Fibroblast of skin of right quadriceps (primary cell): ENCODE results near the gene TUBB3.

Experiments
- DNase-seq: peaks from one replicate; pipeline ENCODE4 v3.0.0-alpha.2; 2013

TUBB3 gene

DNA sequence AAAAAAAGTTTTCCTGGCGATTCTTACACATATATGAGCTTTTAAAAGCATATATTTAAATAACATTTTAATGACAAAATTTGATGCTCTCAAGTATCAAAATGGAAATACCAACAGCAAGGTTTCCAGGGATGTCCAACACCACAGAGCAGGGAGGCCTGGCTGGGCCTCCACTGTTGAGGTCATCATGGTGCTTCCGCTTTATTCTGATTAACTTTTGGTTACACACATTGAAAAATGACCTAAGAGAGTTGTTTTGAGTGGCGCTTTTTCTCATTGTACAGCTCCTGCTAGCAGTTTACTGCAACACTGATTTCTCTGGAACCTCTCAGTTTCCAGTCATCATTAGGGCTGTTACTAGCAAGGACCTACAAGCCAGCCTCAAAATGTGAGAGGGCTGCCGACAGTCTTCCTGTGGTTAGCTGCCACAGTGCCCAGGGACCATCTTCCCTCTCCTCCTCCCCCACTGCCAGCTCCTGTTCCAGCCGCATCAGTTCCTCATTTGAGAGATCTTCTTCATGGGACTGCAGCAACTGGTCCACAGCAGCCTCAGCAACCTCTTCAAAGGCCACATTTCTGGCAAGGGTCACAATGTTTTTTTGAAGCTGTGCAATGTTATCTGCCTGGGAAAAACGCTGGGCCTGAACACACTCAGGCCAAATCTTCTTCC, 46.7 kb downstream of the TUBB3 start:
- DNase-seq, result no peak

DNA sequence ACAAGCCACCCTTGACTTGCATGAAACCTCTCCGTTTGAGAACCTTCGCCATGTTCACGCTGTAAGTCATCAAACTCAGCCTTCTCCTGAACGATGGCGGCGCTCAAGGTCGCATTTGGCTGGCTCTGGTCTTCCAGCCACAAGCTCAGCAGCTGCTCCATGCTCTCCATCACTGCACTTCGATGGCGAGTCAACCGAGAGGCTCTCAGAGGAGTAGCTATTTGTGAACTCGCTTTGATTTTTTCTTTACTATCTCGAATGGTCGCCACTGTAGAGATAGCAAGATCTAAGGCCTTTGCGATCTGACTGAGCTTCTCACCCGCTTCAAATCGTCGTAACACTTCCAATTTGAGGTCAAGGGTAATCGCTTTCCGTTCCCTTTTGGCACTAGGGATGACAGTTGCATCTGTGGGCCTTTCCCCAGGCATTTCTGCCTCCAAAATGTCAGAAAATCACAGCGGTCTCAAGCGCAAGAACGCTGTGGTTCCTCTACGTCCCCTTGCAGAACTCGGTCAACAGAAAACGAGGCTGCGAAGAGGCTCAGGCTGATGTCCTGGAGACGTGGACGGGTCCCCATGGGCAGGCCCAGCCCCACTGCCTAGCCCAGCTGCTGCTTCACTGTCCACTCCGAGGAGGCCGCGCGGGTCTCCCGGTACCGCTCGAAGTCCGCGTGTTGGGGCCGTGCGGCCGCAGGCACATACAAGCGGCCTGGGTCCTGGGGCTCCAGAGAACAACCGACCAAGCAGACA, 48.5 kb downstream of the TUBB3 start:
- no peak for DNase-seq

DNA sequence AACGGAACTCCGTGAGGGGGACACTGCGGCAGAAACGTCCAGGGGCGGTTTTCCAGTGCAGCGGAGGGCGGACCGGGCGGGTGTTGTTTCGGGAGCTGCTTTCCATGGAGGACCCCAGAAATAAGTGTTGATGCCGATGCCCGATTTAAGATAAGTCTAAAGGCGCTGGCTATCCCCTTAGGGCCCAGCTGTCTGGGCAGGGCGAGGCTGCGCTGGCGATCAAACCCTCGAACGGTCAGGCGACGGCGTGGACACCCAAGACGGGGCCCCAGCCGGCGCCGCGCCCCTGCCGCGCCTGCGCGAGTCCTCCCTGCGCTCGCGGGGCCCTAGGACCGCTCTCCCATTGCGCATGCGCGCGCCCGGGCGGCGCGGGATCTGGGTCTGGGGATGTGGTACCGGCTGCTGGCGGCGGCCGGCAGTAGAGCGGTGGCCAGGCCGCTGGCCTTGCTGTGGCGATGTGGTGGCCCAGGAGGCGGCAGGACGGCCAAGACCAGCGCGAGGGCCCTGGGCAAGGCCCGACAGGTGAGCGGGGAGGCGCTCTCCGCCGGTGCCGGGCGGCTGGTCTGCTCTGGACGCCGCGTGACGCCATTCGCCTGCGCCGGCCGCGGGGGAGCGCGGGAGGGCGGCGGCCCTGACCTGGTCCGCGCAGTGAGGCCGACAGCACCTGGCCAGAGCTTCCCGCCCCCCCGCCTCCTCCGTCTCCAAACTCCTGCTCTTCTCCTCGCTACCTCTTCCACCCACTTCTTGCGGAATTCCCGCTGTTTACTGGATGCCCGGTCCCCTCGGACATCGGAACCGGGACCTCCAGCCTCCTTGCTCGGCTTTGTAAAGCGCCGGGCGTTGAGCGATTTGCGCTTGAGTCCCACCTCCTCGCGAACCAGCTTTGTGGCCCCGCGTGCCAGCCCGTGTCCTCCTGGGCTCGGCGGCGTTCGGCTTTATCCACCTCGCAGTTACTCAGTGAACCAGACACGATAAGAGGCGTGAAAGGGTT, 49.4 kb downstream of the TUBB3 start:
- peak; percentile 92 for DNase-seq

DNA sequence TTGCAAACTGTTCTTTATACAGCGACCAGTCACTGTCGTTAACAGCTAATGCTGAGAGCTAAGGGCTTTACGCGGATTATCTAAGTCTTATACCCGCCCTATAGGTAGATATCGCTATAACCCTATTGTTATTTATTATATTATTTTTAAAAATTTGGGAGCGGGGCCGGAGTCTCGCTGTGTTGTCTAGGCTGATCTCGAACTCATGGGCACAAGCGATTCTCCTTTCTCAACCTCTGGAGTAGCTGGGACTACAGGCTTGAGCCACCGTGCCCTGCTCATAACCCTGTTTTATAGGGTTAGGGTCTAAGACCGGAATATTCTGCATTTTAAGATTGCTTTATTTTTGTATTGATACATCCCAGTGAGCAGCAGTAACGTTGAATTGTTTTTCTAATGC, 50.1 kb downstream of the TUBB3 start:
- no peak for DNase-seq

DNA sequence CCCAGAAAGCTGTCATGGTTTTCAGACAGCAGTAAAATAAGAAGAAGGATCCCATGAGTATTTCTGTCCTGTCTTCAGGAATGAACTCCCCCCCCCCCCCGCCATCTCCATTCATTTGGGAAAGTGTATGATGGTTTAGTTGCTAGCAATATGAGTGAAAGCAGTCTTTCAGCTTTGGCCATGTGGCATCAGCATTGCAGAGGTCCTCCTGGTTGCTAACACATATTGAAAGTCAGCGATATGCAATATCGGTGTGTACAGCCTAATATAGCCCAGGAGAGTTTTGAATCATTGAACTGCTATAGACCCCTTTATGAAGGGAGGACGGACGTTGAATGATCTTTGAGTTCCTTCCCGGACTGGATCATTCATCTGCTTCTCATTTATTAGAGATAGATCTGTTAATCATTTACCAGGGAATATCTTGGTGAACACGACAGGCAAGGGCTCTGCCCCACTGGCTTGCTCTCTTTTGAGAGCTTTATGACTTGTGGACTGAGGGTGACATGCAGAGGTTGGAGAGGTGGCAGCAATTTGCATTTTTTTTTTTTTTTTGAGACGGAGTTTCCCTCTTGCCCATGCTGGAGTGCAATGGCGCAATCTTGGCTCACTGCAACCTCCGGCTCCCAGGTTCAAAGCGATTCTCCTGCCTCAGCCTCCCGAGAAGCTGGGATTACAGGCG, 50.7 kb downstream of the TUBB3 start:
- no peak for DNase-seq

DNA sequence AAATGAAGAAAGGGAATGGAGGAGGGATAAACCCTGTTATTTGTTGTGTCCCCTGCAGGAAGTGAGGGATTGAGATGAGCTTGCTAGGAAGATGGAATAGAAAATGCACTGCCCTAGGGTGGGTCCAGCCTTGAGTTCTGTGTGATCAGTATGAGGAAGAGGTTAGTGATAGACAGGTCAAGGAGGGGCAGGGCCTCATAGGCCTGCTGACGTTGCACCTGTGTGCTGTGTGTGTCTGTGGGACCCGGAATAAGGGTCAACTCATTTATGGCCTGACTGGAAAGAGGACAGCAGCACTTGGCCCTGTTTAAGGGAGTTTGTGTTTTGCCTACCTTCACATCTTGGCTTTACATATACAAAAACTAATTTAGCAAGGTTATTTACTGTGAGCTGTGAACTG, 51.7 kb downstream of the TUBB3 start:
- no peak for DNase-seq

DNA sequence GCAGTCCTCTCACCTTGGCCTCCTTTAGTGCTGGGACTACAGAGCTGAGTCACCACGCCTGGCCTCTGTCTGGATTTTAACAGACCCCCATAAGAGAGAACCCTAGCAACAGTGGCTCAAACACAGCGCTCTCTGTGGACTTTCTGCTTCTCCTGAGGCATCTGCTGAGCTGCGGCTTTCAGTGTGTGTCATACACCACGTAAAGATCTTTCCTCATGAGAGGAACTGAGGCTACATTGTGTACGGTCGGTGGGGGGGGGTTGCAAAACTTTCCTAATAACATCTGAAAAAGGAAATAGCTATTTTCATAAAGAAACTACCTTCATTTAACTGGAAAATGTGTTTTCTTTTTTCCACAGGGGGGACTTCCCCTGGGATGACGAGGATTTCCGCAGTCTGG, 58.3 kb downstream of the TUBB3 start:
- DNase-seq, result no peak

DNA sequence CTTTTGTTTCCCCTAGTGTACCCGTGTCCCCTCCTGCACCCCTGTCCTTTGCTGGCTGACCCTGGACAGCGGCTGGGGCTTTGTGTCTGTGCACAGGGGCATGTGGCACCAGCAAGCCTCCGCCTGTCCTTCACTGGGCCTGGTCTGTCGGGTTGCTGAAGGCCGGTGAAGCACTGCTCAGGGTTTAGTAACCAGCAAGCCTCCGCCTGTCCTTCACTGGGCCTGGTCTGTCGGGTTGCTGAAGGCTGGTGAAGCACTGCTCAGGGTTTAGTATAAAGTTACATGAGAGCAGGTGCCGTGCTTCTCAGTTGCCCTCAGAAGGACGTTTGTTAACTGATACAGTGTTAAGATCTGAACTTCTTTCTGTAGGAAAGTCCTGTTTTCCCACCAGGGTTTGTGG, 59.2 kb downstream of the TUBB3 start:
- no peak for DNase-seq

DNA sequence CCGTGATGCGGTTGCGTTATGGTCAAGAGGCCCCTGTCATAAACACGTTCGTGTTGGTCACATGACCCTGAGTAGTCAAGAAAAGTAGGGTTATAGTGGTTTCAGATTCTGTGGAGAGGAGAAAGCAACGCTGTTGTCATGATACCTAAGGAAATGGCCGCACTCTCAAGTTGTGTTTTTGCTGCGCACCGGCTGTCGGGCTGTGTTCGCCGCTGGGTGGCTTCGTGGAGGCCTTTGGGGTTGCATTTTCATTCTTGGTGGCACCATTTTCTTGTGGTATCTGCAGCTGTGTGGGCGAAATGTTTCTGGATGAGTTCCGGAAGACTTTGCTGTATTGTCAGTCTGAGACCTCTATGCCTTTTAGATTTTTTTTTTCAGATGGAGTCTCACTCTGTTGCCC, 60.4 kb downstream of the TUBB3 start:
- no peak for DNase-seq

DNA sequence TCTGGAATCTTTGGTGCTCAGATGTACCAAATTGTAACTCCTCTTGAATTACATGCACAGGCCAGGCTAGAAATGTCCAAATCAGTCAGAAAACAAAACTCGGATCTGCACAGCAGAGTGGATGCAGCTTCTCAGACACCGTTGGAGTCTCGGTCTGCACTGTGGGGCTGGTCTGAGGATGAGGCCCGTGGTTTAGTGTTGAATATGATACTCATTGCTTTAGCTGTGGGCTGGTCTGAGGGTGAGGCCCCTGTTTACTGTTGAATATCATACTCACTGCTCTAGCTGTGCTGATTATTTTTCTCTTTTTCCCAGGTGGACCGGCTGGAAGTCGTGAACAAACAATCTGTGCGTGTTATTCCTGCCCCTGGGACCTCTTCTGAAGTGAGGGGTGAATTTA, 61.1 kb downstream of the TUBB3 start:
- no peak for DNase-seq

DNA sequence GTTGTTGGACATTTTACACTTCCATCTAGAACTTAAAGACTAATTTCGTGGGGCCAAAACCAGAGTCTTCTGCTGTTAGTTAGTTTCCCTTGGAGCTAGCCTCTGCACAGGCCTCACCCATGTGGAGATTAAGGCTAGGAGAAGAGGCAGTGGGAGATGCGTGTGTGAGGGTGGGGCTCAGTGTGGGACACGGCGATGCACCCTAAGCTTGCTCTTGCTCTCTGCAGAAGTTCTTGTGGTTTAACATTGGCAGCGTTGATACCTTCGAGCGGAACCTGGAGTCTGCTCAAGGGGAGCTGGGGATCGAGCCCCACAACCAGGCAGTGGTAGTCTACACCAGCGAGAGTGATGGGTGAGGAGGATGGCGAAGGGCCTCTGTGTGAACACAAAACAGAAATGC, 62.1 kb downstream of the TUBB3 start:
- no peak for DNase-seq
